HG03442 (cell line): ENCODE results near the gene ETV5.

ENCODE experiments used
- ATAC-seq: cut with Tn5 transposase; IDR thresholded peaks from one replicate; pipeline ENCODE4 v1.9.1; 2021; ENCODE audit warnings: mild to moderate bottlenecking, moderate library complexity; ENCODE audit not compliant: unreplicated experiment

Gene ETV5

GRCh38 chr3:186070133-186070532, 38.8 kb downstream of the ETV5 start:
- ATAC-seq: no peak

- ATAC-seq: no peak
These were observed 39.7 kb downstream of the ETV5 start for GRCh38 chr3:186069199-186069598.

GRCh38 chr3:186068243-186068552, 40.7 kb downstream of the ETV5 start:
- no peak for ATAC-seq

- no peak for ATAC-seq
These were observed 41.3 kb downstream of the ETV5 start for GRCh38 chr3:186067360-186068242.

GRCh38 chr3:186060222-186060621, 48.7 kb downstream of the ETV5 start:
- peak; percentile 85 for ATAC-seq

- ATAC-seq: no peak
These were observed 49.7 kb downstream of the ETV5 start for GRCh38 chr3:186059192-186059591.

GRCh38 chr3:186058225-186058624, 50.7 kb downstream of the ETV5 start:
- no peak for ATAC-seq

- ATAC-seq: no peak
These were observed 51.3 kb downstream of the ETV5 start for GRCh38 chr3:186057594-186057993.

GRCh38 chr3:186054792-186055352, 54.0 kb downstream of the ETV5 start:
- no peak for ATAC-seq

- no peak for ATAC-seq
These were observed 54.7 kb downstream of the ETV5 start for GRCh38 chr3:186053954-186054791.

- ATAC-seq: no peak
These were observed 56.6 kb downstream of the ETV5 start for GRCh38 chr3:186052096-186052840.

- ATAC-seq: no peak
These were observed 59.9 kb downstream of the ETV5 start for GRCh38 chr3:186049001-186049400.

- no peak for ATAC-seq
These were observed 60.8 kb downstream of the ETV5 start for GRCh38 chr3:186048119-186048518.

GRCh38 chr3:186046838-186047237, 62.1 kb downstream of the ETV5 start:
- no peak for ATAC-seq

GRCh38 chr3:186044968-186045367, 63.9 kb downstream of the ETV5 start:
- ATAC-seq: no peak

GRCh38 chr3:186044427-186044826, 64.5 kb downstream of the ETV5 start:
- ATAC-seq: no peak

GRCh38 chr3:186042521-186043202, 66.2 kb downstream of the ETV5 start:
- ATAC-seq: no peak

- no peak for ATAC-seq
These were observed 66.9 kb downstream of the ETV5 start for GRCh38 chr3:186042036-186042435.

- no peak for ATAC-seq
These were observed 70.5 kb downstream of the ETV5 start for GRCh38 chr3:186038360-186038759.

GRCh38 chr3:186035277-186035676, 73.6 kb downstream of the ETV5 start:
- no peak for ATAC-seq
